ENCODE measurements around the gene BMPR1A. TPM values are rescaled to one million over a fixed set of nuclear protein-coding genes. Genes with fewer than 3 reads are reported as not detected.
"Not testable (repeated sequence)": the region's sequence is repeated elsewhere in the genome, so short reads cannot be mapped to it uniquely, and the experiment has no call there.

BMPR1A gene
- total RNA-seq, 1 donor from 2014 or later, result 42.3 TPM

GRCh38 chr10:86944471-86944870, 188.1 kb downstream of the BMPR1A start:
- H3K9me3 ChIP-seq (ENCODE audit: control insufficient read depth in 3 of 3, low read length in 3 of 3), result no peaks in the 10 kb centered on the region
- H3K27ac ChIP-seq (ENCODE audit: low read depth, low read length), result no peak overlapping the region
- peaks cover 0 to 12% (median 5%) of the 10 kb centered on the region in 3 donors for H3K36me3 ChIP-seq (ENCODE audit: control insufficient read depth in 3 of 3, insufficient read depth in 3 of 3, low read length in 3 of 3)
- H3K9ac ChIP-seq (ENCODE audit: low read depth in 1 of 3, low read length in 3 of 3), result no peak overlapping the region
- H3K4me1 ChIP-seq (ENCODE audit: control insufficient read depth in 3 of 3, insufficient read depth in 3 of 3, low read length in 3 of 3), result peaks cover 39 to 45% (median 41%) of the 10 kb centered on the region in 3 donors
- no peak overlapping the region for H3K4me3 ChIP-seq (ENCODE audit: low read length in 3 of 3)
- peaks cover 4 to 13% (median 7%) of the 10 kb centered on the region in 3 donors for H3K27me3 ChIP-seq (ENCODE audit: control insufficient read depth in 3 of 3, insufficient read depth in 3 of 3, low read length in 3 of 3)

- peak overlapping the region in 1 of 3 donors; percentile 22 for H3K4me3 ChIP-seq (ENCODE audit: low read length in 3 of 3)
- peak overlapping the region in 1 of 3 donors; percentile 25 for H3K9ac ChIP-seq (ENCODE audit: low read depth in 1 of 3, low read length in 3 of 3)
- H3K9me3 ChIP-seq (ENCODE audit: control insufficient read depth in 3 of 3, low read length in 3 of 3), result no peaks in the 10 kb centered on the region
- no peak overlapping the region for H3K27ac ChIP-seq (ENCODE audit: low read depth, low read length)
- H3K27me3 ChIP-seq (ENCODE audit: control insufficient read depth in 3 of 3, insufficient read depth in 3 of 3, low read length in 3 of 3), result peaks cover 4 to 13% (median 7%) of the 10 kb centered on the region in 3 donors
- peaks cover 37 to 41% (median 37%) of the 10 kb centered on the region in 3 donors for H3K4me1 ChIP-seq (ENCODE audit: control insufficient read depth in 3 of 3, insufficient read depth in 3 of 3, low read length in 3 of 3)
- H3K36me3 ChIP-seq (ENCODE audit: control insufficient read depth in 3 of 3, insufficient read depth in 3 of 3, low read length in 3 of 3), result peaks cover 0 to 12% (median 5%) of the 10 kb centered on the region in 3 donors
These were observed 188.5 kb downstream of the BMPR1A start for GRCh38 chr10:86944907-86945306.

- Histone ChIP-seq H3K27me3 (ENCODE audit: control insufficient read depth in 3 of 3, insufficient read depth in 3 of 3, low read length in 3 of 3) (peaks cover 4 to 13% (median 7%) of the 10 kb centered on the region in 3 donors), H3K4me3 (ENCODE audit: low read length in 3 of 3) (peak overlapping the region in 2 of 3 donors; percentile 7 to 22), H3K27ac (ENCODE audit: low read depth, low read length) (no peak overlapping the region), H3K4me1 (ENCODE audit: control insufficient read depth in 3 of 3, insufficient read depth in 3 of 3, low read length in 3 of 3) (peaks cover 37 to 41% (median 37%) of the 10 kb centered on the region in 3 donors), H3K9me3 (ENCODE audit: control insufficient read depth in 3 of 3, low read length in 3 of 3) (no peaks in the 10 kb centered on the region), H3K9ac (ENCODE audit: low read depth in 1 of 3, low read length in 3 of 3) (peak overlapping the region in 1 of 3 donors; percentile 50), H3K36me3 (ENCODE audit: control insufficient read depth in 3 of 3, insufficient read depth in 3 of 3, low read length in 3 of 3) (peaks cover 0 to 12% (median 5%) of the 10 kb centered on the region in 3 donors)
These were observed 189.2 kb downstream of the BMPR1A start for GRCh38 chr10:86945361-86946212.

GRCh38 chr10:86946213-86947155, 190.1 kb downstream of the BMPR1A start:
- H3K9me3 ChIP-seq (ENCODE audit: control insufficient read depth in 3 of 3, low read length in 3 of 3), result no peaks in the 10 kb centered on the region
- peaks cover 37 to 41% (median 37%) of the 10 kb centered on the region in 3 donors for H3K4me1 ChIP-seq (ENCODE audit: control insufficient read depth in 3 of 3, insufficient read depth in 3 of 3, low read length in 3 of 3)
- peaks cover 0 to 12% (median 5%) of the 10 kb centered on the region in 3 donors for H3K36me3 ChIP-seq (ENCODE audit: control insufficient read depth in 3 of 3, insufficient read depth in 3 of 3, low read length in 3 of 3)
- no peak overlapping the region for H3K4me3 ChIP-seq (ENCODE audit: low read length in 3 of 3)
- H3K27me3 ChIP-seq (ENCODE audit: control insufficient read depth in 3 of 3, insufficient read depth in 3 of 3, low read length in 3 of 3), result peaks cover 4 to 13% (median 7%) of the 10 kb centered on the region in 3 donors
- peak overlapping the region in 1 of 3 donors; percentile 50 for H3K9ac ChIP-seq (ENCODE audit: low read depth in 1 of 3, low read length in 3 of 3)
- no peak overlapping the region for H3K27ac ChIP-seq (ENCODE audit: low read depth, low read length)

GRCh38 chr10:86947806-86948205, 191.4 kb downstream of the BMPR1A start:
- H3K36me3 ChIP-seq (ENCODE audit: control insufficient read depth in 3 of 3, insufficient read depth in 3 of 3, low read length in 3 of 3); H3K9ac ChIP-seq (ENCODE audit: low read depth in 1 of 3, low read length in 3 of 3); H3K9me3 ChIP-seq (ENCODE audit: control insufficient read depth in 3 of 3, low read length in 3 of 3); H3K27ac ChIP-seq (ENCODE audit: low read depth, low read length); H3K4me3 ChIP-seq (ENCODE audit: low read length in 3 of 3): not testable (repeated sequence)
- peaks cover 4 to 13% (median 7%) of the 10 kb centered on the region in 3 donors for H3K27me3 ChIP-seq (ENCODE audit: control insufficient read depth in 3 of 3, insufficient read depth in 3 of 3, low read length in 3 of 3)
- peaks cover 37 to 41% (median 37%) of the 10 kb centered on the region in 3 donors for H3K4me1 ChIP-seq (ENCODE audit: control insufficient read depth in 3 of 3, insufficient read depth in 3 of 3, low read length in 3 of 3)

GRCh38 chr10:86950349-86950748, 193.9 kb downstream of the BMPR1A start:
- H3K36me3 ChIP-seq (ENCODE audit: control insufficient read depth in 3 of 3, insufficient read depth in 3 of 3, low read length in 3 of 3), result peaks cover 0 to 2% (median 0%) of the 10 kb centered on the region in 3 donors
- H3K27me3 ChIP-seq (ENCODE audit: control insufficient read depth in 3 of 3, insufficient read depth in 3 of 3, low read length in 3 of 3), result peaks cover 0 to 11% (median 4%) of the 10 kb centered on the region in 3 donors
- no peak overlapping the region for H3K27ac ChIP-seq (ENCODE audit: low read depth, low read length)
- H3K4me1 ChIP-seq (ENCODE audit: control insufficient read depth in 3 of 3, insufficient read depth in 3 of 3, low read length in 3 of 3), result peaks cover 24 to 34% (median 31%) of the 10 kb centered on the region in 3 donors
- no peaks in the 10 kb centered on the region for H3K9me3 ChIP-seq (ENCODE audit: control insufficient read depth in 3 of 3, low read length in 3 of 3)
- no peak overlapping the region for H3K9ac ChIP-seq (ENCODE audit: low read depth in 1 of 3, low read length in 3 of 3)
- H3K4me3 ChIP-seq (ENCODE audit: low read length in 3 of 3), result no peak overlapping the region

GRCh38 chr10:86951184-86951761, 194.9 kb downstream of the BMPR1A start:
- H3K4me1 ChIP-seq (ENCODE audit: control insufficient read depth in 3 of 3, insufficient read depth in 3 of 3, low read length in 3 of 3), result peaks cover 18 to 30% (median 26%) of the 10 kb centered on the region in 3 donors
- H3K4me3 ChIP-seq (ENCODE audit: low read length in 3 of 3), result no peak overlapping the region
- H3K27ac ChIP-seq (ENCODE audit: low read depth, low read length), result no peak overlapping the region

GRCh38 chr10:86952106-86952505, 195.7 kb downstream of the BMPR1A start:
- H3K27ac ChIP-seq (ENCODE audit: low read depth, low read length), result no peak overlapping the region
- no peaks in the 10 kb centered on the region for H3K36me3 ChIP-seq (ENCODE audit: control insufficient read depth in 3 of 3, insufficient read depth in 3 of 3, low read length in 3 of 3)
- H3K4me1 ChIP-seq (ENCODE audit: control insufficient read depth in 3 of 3, insufficient read depth in 3 of 3, low read length in 3 of 3), result peaks cover 12 to 31% (median 24%) of the 10 kb centered on the region in 3 donors
- H3K27me3 ChIP-seq (ENCODE audit: control insufficient read depth in 3 of 3, insufficient read depth in 3 of 3, low read length in 3 of 3), result no peaks in the 10 kb centered on the region
- H3K9ac ChIP-seq (ENCODE audit: low read depth in 1 of 3, low read length in 3 of 3), result no peak overlapping the region
- H3K4me3 ChIP-seq (ENCODE audit: low read length in 3 of 3), result no peak overlapping the region
- no peaks in the 10 kb centered on the region for H3K9me3 ChIP-seq (ENCODE audit: control insufficient read depth in 3 of 3, low read length in 3 of 3)

More at GRCh38 chr10:86951184-86951761, 194.9 kb downstream of the BMPR1A start:
- Histone ChIP-seq H3K36me3 (ENCODE audit: control insufficient read depth in 3 of 3, insufficient read depth in 3 of 3, low read length in 3 of 3) (peaks cover 0 to 2% (median 0%) of the 10 kb centered on the region in 3 donors), H3K27me3 (ENCODE audit: control insufficient read depth in 3 of 3, insufficient read depth in 3 of 3, low read length in 3 of 3) (peaks cover 0 to 6% (median 2%) of the 10 kb centered on the region in 3 donors), H3K9me3 (ENCODE audit: control insufficient read depth in 3 of 3, low read length in 3 of 3) (no peaks in the 10 kb centered on the region), H3K9ac (ENCODE audit: low read depth in 1 of 3, low read length in 3 of 3) (no peak overlapping the region)

GRCh38 chr10:86952697-86953096, 196.3 kb downstream of the BMPR1A start:
- not testable (repeated sequence) for H3K27me3 ChIP-seq (ENCODE audit: control insufficient read depth in 3 of 3, insufficient read depth in 3 of 3, low read length in 3 of 3); H3K27ac ChIP-seq (ENCODE audit: low read depth, low read length); H3K9ac ChIP-seq (ENCODE audit: low read depth in 1 of 3, low read length in 3 of 3); H3K9me3 ChIP-seq (ENCODE audit: control insufficient read depth in 3 of 3, low read length in 3 of 3); H3K36me3 ChIP-seq (ENCODE audit: control insufficient read depth in 3 of 3, insufficient read depth in 3 of 3, low read length in 3 of 3); H3K4me3 ChIP-seq (ENCODE audit: low read length in 3 of 3)
- H3K4me1 ChIP-seq (ENCODE audit: control insufficient read depth in 3 of 3, insufficient read depth in 3 of 3, low read length in 3 of 3), result peaks cover 12 to 35% (median 26%) of the 10 kb centered on the region in 3 donors
